H1 (cell line): ENCODE results near the gene SKP2. TPM values are rescaled to one million over a fixed set of nuclear protein-coding genes. Genes with fewer than 3 reads are reported as not detected.

Experiments
- CBX8 ChIP-seq: fragments of 300-800, 300-1000 bp; sonication (generic); IDR thresholded peaks from 2 replicates; pipeline ENCODE4 v1.7.1; 2016; ENCODE audit warnings: low read depth, low read length, borderline replicate concordance
- CEBPB ChIP-seq: IDR thresholded peaks from 2 replicates; pipeline ENCODE4 v1.6.1; 2012; ENCODE audit warnings: low read depth, low read length
- CREB1 ChIP-seq: IDR thresholded peaks from 2 replicates; pipeline ENCODE4 v1.6.1; 2012; ENCODE audit warnings: inconsistent platforms
- EGR1 ChIP-seq: IDR thresholded peaks from 2 replicates; pipeline ENCODE4 v1.6.1; 2011; ENCODE audit warnings: low read depth, low read length, borderline replicate concordance
- GTF2F1 ChIP-seq: IDR thresholded peaks from 2 replicates; pipeline ENCODE4 v1.6.1; 2012; ENCODE audit warnings: low read depth, low read length, improper control_type of control experiment, borderline replicate concordance
- MAX ChIP-seq: IDR thresholded peaks from 2 replicates; pipeline ENCODE4 v1.6.1; 2012; ENCODE audit warnings: inconsistent platforms
- NRF1 ChIP-seq: IDR thresholded peaks from 2 replicates; pipeline ENCODE4 v1.6.1; 2011; ENCODE audit warnings: mild to moderate bottlenecking, low read depth, low read length, improper control_type of control experiment
- SP2 ChIP-seq: IDR thresholded peaks from 2 replicates; pipeline ENCODE4 v1.6.1; 2012; ENCODE audit warnings: mild to moderate bottlenecking, low read length, inconsistent platforms
- YY1 ChIP-seq: IDR thresholded peaks from 2 replicates; pipeline ENCODE4 v1.6.1; 2011; ENCODE audit warnings: low read depth, mild to moderate bottlenecking, low read length
- polyA plus RNA-seq, 7 experiments: library from polyadenylated mRNA; depleted of rRNA in 3 of 7; stranded (reverse) in 5 of 7; unstranded in 2 of 7; fragments of >200 nt in 5 of 7; fragments of 200-250 nt in 2 of 7; gene quantifications; 1 replicate in 5 of 7; 2 replicates in 1 of 7; 4 replicates in 1 of 7; pipeline versions ENCODE4 v1.2.1 to v1.2.3, GENCODE V29; 2011 to 2013; ENCODE audit warnings: missing spikeins in 2 of 7, mixed read lengths in 2 of 7
- total RNA-seq: library from RNA; stranded (reverse); fragmentation: NEBNext Ultra II Directional; extraction: Animal tissue kit (Norgen Biotek cat#: 25700); gene quantifications from 2 replicates; pipeline ENCODE4 v1.2.1, GENCODE V29; 2021
- TF ChIP-seq, protein P1 (sequence below): fragments of 300-600 bp; sonication (generic); IDR thresholded peaks from 2 replicates; pipeline ENCODE4 v1.7.1; 2012; ENCODE audit warnings: low read length, moderate library complexity, mild to moderate bottlenecking, inconsistent platforms; ENCODE audit not compliant: insufficient replicate concordance

SKP2 gene
- total and polyA plus RNA-seq, 2 of the 8 experiments (the other 6 are each of a cell fraction or from before 2014, with no cell fraction given), result 49.9 to 104 TPM

DNA sequence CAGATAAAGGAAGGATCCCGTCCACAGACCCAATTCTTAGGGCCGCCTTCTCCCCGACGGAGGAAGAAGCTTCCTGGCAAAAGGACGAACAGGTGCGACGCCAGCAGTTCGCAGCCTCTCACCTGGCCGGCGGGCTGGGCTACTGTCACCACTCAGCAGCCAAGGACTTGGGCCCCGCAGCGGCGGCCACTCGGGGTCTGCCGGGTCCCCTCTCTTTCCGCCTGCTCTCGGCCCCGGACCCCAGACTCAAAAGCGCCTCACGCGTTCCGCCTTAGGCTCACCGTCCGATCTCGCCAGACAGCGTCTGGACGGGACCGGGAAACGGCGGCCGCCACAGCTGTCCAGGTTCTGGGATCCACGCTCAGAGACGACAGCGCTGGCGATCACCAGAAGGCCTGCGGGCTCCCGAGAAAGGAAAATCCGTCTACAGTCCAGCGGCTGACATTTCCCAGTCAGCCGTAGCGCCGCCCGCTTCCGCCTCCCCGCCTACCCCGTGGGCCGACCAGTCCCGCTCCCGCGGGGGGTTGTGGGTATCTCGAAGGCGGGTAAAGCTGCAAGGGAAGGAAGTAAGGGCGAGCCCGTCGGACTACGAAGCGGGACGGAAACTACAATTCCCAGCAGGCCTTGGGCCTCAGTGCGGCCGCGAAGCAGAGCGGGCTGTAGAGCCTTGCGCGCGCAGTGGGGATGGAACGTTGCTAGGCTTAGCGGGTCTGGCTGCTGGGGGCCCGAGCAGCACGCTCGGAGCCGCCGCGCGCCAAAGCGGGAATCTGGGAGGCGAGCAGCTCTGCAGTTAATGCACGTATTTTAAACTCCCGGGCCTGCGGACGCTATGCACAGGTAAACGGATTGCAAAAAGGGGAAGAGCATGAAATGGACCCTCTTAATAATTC lies at the start of gene SKP2, which contains the start of gene LMBRD2 (continued):
- TF ChIP-seq, protein P1, sequence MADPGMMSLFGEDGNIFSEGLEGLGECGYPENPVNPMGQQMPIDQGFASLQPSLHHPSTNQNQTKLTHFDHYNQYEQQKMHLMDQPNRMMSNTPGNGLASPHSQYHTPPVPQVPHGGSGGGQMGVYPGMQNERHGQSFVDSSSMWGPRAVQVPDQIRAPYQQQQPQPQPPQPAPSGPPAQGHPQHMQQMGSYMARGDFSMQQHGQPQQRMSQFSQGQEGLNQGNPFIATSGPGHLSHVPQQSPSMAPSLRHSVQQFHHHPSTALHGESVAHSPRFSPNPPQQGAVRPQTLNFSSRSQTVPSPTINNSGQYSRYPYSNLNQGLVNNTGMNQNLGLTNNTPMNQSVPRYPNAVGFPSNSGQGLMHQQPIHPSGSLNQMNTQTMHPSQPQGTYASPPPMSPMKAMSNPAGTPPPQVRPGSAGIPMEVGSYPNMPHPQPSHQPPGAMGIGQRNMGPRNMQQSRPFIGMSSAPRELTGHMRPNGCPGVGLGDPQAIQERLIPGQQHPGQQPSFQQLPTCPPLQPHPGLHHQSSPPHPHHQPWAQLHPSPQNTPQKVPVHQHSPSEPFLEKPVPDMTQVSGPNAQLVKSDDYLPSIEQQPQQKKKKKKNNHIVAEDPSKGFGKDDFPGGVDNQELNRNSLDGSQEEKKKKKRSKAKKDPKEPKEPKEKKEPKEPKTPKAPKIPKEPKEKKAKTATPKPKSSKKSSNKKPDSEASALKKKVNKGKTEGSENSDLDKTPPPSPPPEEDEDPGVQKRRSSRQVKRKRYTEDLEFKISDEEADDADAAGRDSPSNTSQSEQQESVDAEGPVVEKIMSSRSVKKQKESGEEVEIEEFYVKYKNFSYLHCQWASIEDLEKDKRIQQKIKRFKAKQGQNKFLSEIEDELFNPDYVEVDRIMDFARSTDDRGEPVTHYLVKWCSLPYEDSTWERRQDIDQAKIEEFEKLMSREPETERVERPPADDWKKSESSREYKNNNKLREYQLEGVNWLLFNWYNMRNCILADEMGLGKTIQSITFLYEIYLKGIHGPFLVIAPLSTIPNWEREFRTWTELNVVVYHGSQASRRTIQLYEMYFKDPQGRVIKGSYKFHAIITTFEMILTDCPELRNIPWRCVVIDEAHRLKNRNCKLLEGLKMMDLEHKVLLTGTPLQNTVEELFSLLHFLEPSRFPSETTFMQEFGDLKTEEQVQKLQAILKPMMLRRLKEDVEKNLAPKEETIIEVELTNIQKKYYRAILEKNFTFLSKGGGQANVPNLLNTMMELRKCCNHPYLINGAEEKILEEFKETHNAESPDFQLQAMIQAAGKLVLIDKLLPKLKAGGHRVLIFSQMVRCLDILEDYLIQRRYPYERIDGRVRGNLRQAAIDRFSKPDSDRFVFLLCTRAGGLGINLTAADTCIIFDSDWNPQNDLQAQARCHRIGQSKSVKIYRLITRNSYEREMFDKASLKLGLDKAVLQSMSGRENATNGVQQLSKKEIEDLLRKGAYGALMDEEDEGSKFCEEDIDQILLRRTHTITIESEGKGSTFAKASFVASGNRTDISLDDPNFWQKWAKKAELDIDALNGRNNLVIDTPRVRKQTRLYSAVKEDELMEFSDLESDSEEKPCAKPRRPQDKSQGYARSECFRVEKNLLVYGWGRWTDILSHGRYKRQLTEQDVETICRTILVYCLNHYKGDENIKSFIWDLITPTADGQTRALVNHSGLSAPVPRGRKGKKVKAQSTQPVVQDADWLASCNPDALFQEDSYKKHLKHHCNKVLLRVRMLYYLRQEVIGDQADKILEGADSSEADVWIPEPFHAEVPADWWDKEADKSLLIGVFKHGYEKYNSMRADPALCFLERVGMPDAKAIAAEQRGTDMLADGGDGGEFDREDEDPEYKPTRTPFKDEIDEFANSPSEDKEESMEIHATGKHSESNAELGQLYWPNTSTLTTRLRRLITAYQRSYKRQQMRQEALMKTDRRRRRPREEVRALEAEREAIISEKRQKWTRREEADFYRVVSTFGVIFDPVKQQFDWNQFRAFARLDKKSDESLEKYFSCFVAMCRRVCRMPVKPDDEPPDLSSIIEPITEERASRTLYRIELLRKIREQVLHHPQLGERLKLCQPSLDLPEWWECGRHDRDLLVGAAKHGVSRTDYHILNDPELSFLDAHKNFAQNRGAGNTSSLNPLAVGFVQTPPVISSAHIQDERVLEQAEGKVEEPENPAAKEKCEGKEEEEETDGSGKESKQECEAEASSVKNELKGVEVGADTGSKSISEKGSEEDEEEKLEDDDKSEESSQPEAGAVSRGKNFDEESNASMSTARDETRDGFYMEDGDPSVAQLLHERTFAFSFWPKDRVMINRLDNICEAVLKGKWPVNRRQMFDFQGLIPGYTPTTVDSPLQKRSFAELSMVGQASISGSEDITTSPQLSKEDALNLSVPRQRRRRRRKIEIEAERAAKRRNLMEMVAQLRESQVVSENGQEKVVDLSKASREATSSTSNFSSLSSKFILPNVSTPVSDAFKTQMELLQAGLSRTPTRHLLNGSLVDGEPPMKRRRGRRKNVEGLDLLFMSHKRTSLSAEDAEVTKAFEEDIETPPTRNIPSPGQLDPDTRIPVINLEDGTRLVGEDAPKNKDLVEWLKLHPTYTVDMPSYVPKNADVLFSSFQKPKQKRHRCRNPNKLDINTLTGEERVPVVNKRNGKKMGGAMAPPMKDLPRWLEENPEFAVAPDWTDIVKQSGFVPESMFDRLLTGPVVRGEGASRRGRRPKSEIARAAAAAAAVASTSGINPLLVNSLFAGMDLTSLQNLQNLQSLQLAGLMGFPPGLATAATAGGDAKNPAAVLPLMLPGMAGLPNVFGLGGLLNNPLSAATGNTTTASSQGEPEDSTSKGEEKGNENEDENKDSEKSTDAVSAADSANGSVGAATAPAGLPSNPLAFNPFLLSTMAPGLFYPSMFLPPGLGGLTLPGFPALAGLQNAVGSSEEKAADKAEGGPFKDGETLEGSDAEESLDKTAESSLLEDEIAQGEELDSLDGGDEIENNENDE, result no peak
- peak; percentile 77 for TF ChIP-seq CREB1
- no peak for TF ChIP-seq NRF1
- TF ChIP-seq SP2, result no peak
- TF ChIP-seq EGR1, result peak; percentile 23; the same call in 1 of the 2 replicates
- TF ChIP-seq YY1, result 0 out of 2 replicates have a peak, but pooled peaks have one; percentile 48
- no peak for TF ChIP-seq CEBPB
- TF ChIP-seq MAX, result peak; percentile 62; the same call in 1 of the 2 replicates
- TF ChIP-seq CBX8, result no peak
- TF ChIP-seq GTF2F1, result no peak
